Stimulated activated CD4-positive, alpha-beta T cell treated with anti-CD3 and anti-CD28 coated beads, Interleukin-1b, Interleukin-23, amount 100 ng/mL, for 48 hours (primary cell): ENCODE data around the gene CZIB.
A peak's percentile ranks its signal among the peaks of the same experiment; 100 is the strongest.

Experiments used
- DNase-seq: peaks from one replicate; pipeline ENCODE4 v3.0.0-alpha.2; 2020

CZIB gene

DNA sequence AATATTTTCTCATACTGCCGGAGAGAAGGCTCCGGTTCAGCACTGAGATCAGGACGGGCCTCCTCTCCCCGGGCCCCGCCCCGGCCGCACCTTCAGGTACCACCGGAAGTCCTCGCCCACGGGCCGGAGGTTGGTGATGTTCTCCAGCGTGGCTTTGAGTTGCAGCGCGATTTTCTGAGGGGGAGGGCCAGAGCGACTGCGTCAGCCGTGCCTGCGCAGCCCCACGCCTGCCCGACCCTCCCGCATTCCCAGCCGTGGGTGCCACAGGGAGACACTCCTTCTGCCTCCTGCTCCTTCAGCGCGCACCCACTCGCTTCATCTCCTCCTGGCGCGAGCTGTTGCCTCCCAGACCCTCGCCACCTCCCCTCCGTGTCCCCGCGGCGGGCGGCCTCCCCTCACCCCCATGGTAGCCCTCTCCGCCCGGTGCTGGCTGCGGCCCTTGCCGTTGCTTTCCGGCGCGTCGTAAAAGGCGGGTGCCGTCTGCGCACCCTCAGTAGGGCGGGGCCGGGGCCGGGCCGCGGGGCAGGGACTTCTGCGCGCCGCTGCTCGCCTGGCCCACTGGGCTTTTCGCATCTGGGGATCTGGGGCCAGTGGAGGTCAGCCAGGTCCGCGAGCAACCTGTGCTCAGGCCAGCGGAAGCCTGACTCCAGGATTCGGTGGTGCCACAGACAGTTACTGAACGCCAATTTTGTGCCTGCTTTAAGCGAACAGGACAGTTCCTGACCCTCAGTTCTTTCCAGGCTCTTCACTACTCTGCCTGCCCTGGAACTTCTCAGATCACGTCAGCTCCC, at the start of gene CZIB:
Gene CZIB (minus strand): TSS at position 464 of the 791 bp plus-strand sequence. CDS start 59 bp downstream, at position 405.
- peak; percentile 96 for DNase-seq

GRCh38 chr1:53270107-53270506, 49.7 kb upstream of the CZIB start:
- DNase-seq: no peak

DNA sequence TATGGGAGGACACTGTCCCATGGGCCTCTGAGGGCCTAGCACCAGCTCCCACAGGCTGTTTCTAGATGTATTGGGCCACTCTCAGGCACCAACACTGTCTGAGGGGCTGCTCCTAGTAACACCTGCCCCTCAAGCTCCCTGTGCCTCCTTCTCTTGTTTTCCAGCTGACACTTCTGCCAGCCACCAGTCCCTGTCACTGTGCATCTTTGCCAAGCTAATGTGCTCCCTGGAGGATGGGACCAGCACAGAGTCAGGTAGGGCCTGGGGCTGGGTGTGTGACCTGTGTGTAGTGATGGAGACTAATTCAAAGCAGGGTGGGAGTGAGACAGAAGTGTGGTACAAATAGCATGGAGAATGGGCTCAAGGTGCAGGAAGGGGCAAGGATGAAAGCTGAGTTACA, 47.3 kb upstream of the CZIB start:
- DNase-seq: no peak

GRCh38 chr1:53266038-53266437, 45.6 kb upstream of the CZIB start:
- DNase-seq: no peak

DNA sequence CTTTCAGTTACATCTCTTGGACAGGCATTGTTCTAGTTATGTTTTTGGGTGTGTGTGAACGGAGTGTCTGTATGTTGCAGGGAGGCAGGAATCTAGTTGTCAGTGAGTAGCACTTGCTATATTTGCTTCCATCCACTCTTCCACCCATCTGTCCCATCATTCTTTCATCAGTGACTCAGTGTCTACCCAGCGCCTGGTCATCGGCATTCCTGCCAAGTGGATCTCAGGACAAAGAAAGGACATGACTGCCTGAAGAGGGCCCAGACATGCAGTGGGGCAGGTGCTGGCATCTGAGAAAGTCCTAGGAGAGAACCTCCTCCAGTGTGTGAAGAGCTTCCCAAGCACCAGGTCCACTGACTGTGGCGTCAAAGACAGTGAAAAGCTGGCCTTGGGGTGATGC, 45.1 kb upstream of the CZIB start:
- DNase-seq: no peak

DNA sequence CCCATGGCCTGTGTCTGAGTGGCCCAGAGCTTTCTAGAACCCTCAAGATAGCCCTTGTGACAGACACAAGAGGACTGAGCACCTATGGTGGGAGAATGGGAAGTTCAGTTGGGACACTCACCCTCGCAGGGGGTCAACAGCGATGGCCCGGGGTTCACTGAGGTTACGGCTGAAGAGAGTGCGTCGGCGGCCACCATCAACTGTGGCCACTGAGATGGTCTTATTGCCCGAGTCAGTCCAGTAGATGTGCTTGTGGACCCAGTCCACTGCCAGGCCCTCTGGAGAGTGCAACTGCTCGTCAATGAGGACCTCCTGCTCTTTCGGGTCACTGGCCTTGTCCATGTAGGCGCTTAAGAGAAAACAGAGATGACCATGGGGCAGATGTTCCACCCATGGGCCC, 43.6 kb upstream of the CZIB start:
- DNase-seq: no peak

DNA sequence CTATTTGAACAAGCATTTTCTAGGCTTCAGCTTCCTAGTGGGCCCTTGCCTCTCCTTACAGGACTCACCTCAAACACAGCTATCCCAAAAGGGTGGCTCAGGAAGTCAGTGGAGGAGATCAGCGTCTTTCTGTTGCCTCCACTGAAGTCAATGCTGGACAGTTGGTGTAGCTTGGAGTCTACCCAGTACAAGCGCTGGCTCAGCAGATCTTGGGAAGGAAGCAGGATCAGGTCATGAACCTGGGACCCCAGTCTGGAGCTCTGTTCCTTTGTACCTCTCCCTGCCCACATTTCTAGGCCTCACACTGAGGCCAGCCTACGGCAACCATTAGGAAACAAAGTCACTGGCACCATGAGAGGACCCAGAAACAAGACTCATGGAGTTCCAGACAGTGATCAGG, 41.6 kb upstream of the CZIB start:
- no peak for DNase-seq

DNA sequence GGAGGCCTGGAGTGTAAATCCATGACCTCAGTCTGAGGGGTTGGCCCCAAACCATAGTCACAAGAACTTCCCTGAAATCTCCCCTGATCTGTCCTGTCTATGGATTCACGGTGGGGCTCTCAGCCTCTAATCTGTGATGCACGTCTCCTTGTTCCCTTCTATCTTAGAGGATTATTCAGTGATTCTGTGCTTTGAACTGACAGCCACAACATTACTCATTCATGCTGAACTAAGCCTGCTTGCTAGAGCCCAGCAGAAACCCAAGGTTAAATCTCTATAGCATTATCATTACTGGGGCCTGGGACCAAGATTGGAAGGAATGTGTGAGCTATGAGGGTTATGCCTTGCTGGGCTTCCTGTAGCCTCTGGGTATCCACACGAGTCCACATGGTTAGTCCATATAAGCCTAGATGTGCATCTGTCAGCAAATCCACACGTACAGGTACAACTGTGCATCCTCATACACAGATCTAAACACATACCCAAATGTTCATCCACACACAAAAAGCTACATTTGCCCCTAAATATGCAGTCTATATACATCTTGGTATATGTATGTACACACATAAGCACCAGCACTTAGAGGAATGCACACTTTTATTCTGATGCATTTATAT, 40.3 kb upstream of the CZIB start:
- no peak for DNase-seq

DNA sequence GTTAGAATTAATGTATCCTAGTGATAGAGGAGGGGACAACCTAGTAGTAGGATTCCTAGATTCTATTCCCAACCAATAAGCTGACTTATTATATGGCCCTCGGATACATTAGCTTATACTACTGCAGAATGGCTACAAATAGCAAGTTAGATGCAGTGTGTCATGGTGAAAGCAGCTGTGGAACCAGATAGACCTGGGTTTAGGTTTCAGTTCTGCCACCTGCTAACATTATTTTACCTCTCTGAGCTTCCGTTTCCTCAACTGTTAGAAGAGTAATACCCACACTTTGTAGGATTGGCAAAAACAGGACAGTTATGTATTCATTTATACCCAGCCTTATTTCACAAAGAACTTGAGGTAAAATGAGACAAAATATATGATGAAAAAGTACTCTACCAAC, 39.5 kb upstream of the CZIB start:
- DNase-seq: no peak

DNA sequence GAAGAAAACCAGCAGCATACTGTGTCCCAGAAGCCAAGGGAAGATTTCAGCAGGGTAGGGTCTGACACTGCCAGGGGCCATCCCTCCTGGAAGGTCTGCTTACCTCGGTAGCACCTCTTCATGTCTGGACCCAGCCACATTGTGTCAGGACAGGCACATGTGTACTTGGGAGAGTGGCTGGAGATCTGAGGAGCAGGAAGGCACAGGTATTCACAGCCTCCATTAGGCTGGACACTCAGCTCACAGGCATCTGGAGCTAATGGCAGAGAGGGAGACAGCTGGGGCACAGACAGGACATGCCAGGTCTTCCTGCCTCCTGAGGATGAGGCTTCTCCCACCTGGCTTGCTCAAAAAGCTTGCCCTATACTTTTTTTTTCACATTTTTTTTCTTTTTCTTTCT, 37.8 kb upstream of the CZIB start:
- DNase-seq: no peak

GRCh38 chr1:53257454-53258081, 37.1 kb upstream of the CZIB start:
- no peak for DNase-seq

DNA sequence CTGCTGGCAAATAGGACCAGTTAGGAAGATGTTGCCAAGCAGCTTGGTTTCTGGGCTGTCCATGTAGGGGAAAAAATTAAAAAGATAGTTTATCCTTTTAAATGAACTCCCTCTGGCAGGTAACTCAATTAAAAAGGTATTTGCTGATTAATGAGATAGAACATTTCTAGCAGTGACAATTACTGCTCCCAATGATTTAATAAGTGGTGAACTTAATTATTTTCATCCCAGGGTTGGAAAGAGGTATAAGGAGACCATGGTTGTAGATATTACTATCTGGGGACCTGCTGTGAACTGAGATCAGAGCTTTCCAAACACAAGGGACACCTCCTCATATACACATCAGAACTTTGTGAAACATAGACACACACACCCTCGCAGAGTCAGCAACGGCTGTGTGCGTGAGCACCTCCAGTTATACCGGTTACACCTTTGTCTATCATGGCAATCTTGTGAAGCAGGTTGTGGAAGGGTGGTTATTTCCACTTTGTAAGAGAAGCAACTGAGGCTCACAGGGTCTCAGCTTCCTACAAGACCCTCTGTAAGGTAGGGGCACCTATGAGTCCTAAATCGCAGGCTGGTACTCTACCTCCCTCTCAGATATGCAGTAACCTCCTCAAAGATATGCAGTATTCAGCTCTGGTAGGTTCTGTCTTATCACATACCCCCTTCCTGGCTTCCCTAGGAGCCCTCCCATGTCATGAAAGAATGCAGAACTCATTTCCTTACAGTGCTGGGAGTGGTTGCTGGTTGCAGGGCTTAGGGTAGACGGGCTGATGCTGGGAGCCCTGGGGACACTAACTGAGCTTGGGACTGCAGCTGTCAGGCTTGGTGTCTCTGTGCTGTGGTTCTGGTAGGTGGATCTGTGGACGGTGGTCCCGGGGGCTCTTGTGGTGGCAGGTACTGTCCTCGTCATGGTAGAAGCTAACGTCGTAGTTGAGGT, 36.3 kb upstream of the CZIB start:
- no peak for DNase-seq

DNA sequence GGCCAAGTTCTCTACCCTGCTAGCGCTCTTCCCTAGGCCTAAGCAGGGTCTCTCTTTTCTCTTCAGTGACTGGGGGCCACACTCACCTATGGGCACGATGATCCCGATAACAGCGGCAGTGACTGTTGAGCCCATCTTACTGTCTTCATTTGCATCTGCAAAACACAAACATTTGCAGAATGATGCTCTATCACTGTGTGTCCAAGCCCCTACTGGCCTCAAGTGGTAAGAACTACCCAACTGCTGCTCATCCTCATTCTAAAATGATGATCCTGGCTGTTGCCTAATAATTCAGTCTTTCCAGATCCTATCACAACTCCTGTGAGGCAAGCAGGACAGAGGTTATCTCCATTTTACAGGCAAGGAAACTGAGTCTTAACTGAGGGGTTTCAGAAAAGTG, 34.6 kb upstream of the CZIB start:
- no peak for DNase-seq

GRCh38 chr1:53254011-53254640, 33.7 kb upstream of the CZIB start:
- DNase-seq: no peak

GRCh38 chr1:53250325-53250724, 29.9 kb upstream of the CZIB start:
- no peak for DNase-seq

DNA sequence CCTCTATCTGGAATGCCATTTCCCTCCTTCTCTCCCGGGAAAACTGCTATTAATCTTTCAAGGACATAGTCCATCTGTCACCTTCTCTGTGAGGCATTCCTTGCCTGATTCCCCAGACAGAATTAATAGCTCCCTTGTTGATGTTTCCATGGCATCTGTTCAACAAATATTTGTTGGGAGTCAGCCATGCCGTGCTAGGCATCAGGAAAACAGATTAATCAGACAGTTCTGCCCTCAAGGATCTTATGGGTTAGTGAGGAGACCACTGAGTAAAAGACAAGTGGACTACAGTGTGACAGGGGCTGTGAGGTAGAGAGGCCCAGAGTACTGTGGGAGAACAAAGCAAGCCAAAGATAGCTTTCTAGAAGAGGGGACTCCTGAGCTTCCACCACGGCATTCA, 29.3 kb upstream of the CZIB start:
- DNase-seq: no peak

DNA sequence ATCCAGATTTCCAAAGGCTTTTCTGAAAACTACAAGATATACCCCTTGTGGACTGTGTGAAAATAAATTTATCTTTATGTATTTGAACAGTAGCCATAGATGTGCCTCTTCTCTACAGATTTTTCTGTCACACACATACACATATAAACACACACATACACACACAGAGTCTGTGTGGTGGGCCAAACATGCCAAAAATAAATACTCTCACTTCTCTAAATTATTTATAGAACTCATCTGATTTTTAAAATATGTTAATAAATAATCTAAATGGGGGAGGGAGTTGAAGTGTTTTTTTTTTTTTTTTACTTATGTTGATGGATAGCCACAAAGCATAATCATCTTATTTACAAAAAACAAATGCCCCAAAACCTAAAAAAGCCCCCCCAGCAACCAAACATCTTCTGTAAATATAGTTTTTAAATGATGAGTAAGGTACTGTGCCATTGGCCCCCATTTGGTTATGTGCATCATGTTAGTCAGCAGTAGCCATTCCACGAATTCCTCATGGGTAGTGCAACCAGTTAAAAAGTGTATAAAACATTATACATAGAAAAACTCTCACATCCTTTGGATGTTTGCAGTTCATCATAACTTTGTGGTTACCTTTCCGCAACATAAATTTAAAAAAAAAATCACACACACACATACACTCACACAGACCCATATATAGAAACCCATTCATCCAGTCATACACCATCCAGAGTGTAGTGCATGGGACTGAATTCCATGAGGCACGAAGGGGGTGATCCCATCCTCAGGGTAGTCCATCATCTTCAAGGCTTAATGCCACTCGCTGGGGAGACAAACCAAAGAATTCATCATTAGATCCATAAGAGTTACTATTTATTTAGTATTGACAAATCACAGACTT, 26.1 kb upstream of the CZIB start:
- DNase-seq: no peak

- no peak for DNase-seq
These were observed 23.7 kb upstream of the CZIB start for GRCh38 chr1:53244141-53244540.

DNA sequence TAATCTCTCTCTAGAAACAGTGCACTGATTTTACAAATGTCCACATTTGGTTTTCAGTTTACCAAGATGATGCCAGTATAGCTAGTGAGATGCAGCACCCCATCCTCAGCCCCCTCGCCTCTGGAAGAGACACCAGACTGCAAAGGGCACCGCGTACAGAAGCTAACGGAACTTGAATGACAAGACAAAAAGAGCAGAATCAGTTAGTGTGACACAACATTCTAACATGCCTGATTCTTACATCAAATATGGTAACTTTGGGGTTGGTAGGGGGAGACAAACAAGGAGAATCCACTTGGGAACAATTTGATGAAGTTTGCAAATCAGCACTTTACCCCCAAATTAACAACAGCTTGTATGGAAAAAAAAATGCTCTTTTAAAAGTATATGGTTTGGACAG, 21.9 kb upstream of the CZIB start:
- no peak for DNase-seq

DNA sequence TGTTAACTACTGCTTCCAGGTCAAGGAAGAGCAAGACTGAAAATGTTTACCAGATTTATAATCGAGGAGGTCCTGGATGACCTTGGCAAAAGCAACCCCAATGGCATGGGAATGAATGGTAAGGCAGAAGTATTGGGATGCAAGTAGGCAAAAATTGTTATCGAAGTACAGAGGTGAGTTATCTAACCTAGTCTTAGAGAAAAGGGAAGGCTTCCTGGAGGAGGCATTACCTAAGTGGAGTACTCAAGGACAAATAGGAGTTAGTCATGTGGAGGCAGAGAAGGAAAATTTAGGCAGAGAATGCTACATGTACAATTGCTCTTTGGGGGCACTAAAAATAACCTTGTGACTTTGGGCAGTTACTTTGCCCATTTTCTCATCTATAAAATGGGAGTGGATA, 21.4 kb upstream of the CZIB start:
- DNase-seq: no peak
